ENCODE results near the gene ENGASE. TPM values are rescaled to one million over a fixed set of nuclear protein-coding genes. Genes with fewer than 3 reads are reported as not detected.

ENGASE gene
- total RNA-seq, 2 donors from 2014 or later: 24.9 to 50.8 TPM

- WGBS, 2 donors: 1 to 8% methylated on average over 2 to 11 of the region's 11 CpGs
- TF ChIP-seq CTCF (IDR thresholded peaks at IDR 0.05) (peak; percentile 79 to 93 (median 86)), POLR2A (IDR thresholded peaks at IDR 0.05) (no peak)
Observed at GRCh38 chr17:79045842-79046196, 28.8 kb upstream of the ENGASE start.

DNA sequence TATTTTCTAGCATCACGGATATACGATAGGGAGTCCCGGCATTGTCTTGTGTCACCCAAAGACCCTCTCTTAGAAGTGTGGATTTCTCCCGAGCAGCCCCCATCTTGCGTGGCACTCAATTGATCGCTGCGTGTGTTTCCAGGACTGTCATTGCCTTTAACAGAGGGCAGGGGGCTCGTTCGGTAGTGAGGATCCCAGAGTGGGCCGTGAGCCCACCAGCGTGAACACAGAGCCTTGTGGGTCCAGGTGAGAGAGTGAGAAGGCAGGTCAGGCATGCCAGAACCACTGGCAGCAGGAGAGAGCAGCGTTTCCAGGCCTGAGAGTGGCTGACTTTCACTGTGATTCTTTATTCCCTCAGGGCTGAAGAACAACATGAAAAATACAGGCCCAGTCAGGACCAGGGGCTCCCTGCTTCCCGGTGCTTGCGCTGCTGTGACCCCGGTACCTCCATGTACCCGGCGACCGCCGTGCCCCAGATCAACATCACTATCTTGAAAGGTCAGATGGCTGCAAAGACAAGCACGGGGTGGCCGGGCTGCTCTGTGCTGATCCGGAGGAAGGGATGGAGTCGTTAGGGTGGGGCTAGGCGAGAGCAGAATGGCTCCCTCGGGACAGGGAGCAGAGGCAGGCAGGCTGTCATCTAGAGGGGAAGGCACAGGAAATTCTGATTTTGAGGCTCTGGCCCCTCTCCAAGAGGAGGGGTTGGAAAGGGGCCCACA is 28.3 kb upstream of the ENGASE start:
- intact Hi-C loops (cut with DNase I): no loop called here
- H3K27ac ChIP-seq: no peak overlapping the region
- no peak overlapping the region for H3K4me3 ChIP-seq
- peaks cover 3% of the 10 kb centered on the region for H3K4me1 ChIP-seq
- no peaks in the 10 kb centered on the region for H3K9me3 ChIP-seq
- 44% methylated on average over 14 to 25 of the region's 25 CpGs for WGBS, 2 donors
- no peaks in the 10 kb centered on the region for H3K27me3 ChIP-seq
- ATAC-seq: no peak
- no peak for DNase-seq
- H3K36me3 ChIP-seq (replicated peaks in 1 of 2; ENCODE audit: insufficient read depth in 1 of 2, low read depth in 2 of 2): no peaks in the 10 kb centered on the region
- TF ChIP-seq CTCF (IDR thresholded peaks at IDR 0.05): no peak

More at GRCh38 chr17:79045842-79046196, 28.8 kb upstream of the ENGASE start:
- no peak overlapping the region for H3K27ac ChIP-seq
- no peaks in the 10 kb centered on the region for H3K9me3 ChIP-seq
- no peaks in the 10 kb centered on the region for H3K36me3 ChIP-seq (replicated peaks in 1 of 2; ENCODE audit: insufficient read depth in 1 of 2, low read depth in 2 of 2)
- intact Hi-C loops (cut with DNase I): no loop called here
- ATAC-seq (peak; percentile 82), DNase-seq (peak; percentile 72 to 79 (median 75))
- H3K27me3 ChIP-seq: no peaks in the 10 kb centered on the region
- no peak overlapping the region for H3K4me3 ChIP-seq
- peaks cover 3% of the 10 kb centered on the region for H3K4me1 ChIP-seq

- TF ChIP-seq CTCF (IDR thresholded peaks at IDR 0.05): no peak
- intact Hi-C loops (cut with DNase I): no loop called here
- DNase-seq (no peak), ATAC-seq (no peak)
- Histone ChIP-seq H3K27ac (no peak overlapping the region), H3K36me3 (replicated peaks in 1 of 2; ENCODE audit: insufficient read depth in 1 of 2, low read depth in 2 of 2) (no peaks in the 10 kb centered on the region), H3K27me3 (no peaks in the 10 kb centered on the region), H3K4me1 (peaks cover 3% of the 10 kb centered on the region), H3K9me3 (no peaks in the 10 kb centered on the region), H3K4me3 (no peak overlapping the region)
- WGBS, 2 donors: 52 to 61% methylated on average over 12 to 13 of the region's 15 CpGs
Observed at GRCh38 chr17:79046916-79047280, 27.7 kb upstream of the ENGASE start.

- no peak overlapping the region for H3K27ac ChIP-seq
- H3K9me3 ChIP-seq: no peaks in the 10 kb centered on the region
- no peak overlapping the region for H3K4me3 ChIP-seq
- DNase-seq: no peak
- ATAC-seq: no peak
- 77 to 83% methylated on average over 25 to 30 of the region's 30 CpGs for WGBS, 2 donors
- intact Hi-C loops (cut with DNase I): no loop called here
- H3K36me3 ChIP-seq (replicated peaks in 1 of 2; ENCODE audit: insufficient read depth in 1 of 2, low read depth in 2 of 2): no peaks in the 10 kb centered on the region
- TF ChIP-seq POLR2A (IDR thresholded peaks at IDR 0.05) (no peak), CTCF (IDR thresholded peaks at IDR 0.05) (no peak)
- H3K27me3 ChIP-seq: no peaks in the 10 kb centered on the region
- peaks cover 3% of the 10 kb centered on the region for H3K4me1 ChIP-seq
Observed at GRCh38 chr17:79047291-79047920, 27.2 kb upstream of the ENGASE start.

Data from body of pancreas (tissue), 4 donors.